Measurements from ENCODE around the gene FOXF1. TPM values are rescaled to one million over a fixed set of nuclear protein-coding genes. Genes with fewer than 3 reads are reported as not detected.

FOXF1 gene
- total and polyA plus RNA-seq, 3 donors from 2014 or later: 0.91 to 2.8 (median 2.0) TPM

- WGBS, 2 donors: 88 to 89% methylated on average over 18 of the region's 18 CpGs
- no peaks in the 10 kb centered on the region for H3K9me3 ChIP-seq
- intact Hi-C loops (cut with DNase I; ENCODE audit: low total_unique reads): no loop called here
- TF ChIP-seq CTCF (IDR thresholded peaks at IDR 0.05) (no peak), POLR2A (IDR thresholded peaks at IDR 0.05) (no peak)
- no peak overlapping the region for H3K4me3 ChIP-seq
- no peaks in the 10 kb centered on the region for H3K4me1 ChIP-seq
- no peaks in the 10 kb centered on the region for H3K36me3 ChIP-seq (ENCODE audit: low read depth, missing control alignments)
- no peak overlapping the region for H3K27ac ChIP-seq
- DNase-seq: no peak
- H3K27me3 ChIP-seq: no peaks in the 10 kb centered on the region
These were observed 24.7 kb downstream of the FOXF1 start for GRCh38 chr16:86534779-86535615.

GRCh38 chr16:86536621-86537020 lies 26.3 kb downstream of the FOXF1 start:
- intact Hi-C loops (cut with DNase I; ENCODE audit: low total_unique reads): no loop called here
- no peak for DNase-seq
- no peaks in the 10 kb centered on the region for H3K9me3 ChIP-seq
- no peaks in the 10 kb centered on the region for H3K36me3 ChIP-seq (ENCODE audit: low read depth, missing control alignments)
- H3K27ac ChIP-seq: no peak overlapping the region
- H3K27me3 ChIP-seq: no peaks in the 10 kb centered on the region
- no peaks in the 10 kb centered on the region for H3K4me1 ChIP-seq
- 91 to 96% methylated on average over 16 to 17 of the region's 17 CpGs for WGBS, 2 donors
- H3K4me3 ChIP-seq: no peak overlapping the region
- TF ChIP-seq POLR2A (IDR thresholded peaks at IDR 0.05) (no peak), CTCF (IDR thresholded peaks at IDR 0.05) (no peak)

- Histone ChIP-seq H3K4me3 (no peak overlapping the region), H3K27me3 (no peaks in the 10 kb centered on the region), H3K27ac (no peak overlapping the region), H3K9me3 (no peaks in the 10 kb centered on the region), H3K36me3 (ENCODE audit: low read depth, missing control alignments) (no peaks in the 10 kb centered on the region), H3K4me1 (no peaks in the 10 kb centered on the region)
- whole genome bisulfite sequencing, 2 donors: 95 to 96% methylated on average over 4 of the region's 4 CpGs
- intact Hi-C loops (cut with DNase I; ENCODE audit: low total_unique reads): no loop called here
- TF ChIP-seq POLR2A (IDR thresholded peaks at IDR 0.05) (no peak), CTCF (IDR thresholded peaks at IDR 0.05) (no peak)
- DNase-seq: no peak
These were observed 27.2 kb downstream of the FOXF1 start for GRCh38 chr16:86537486-86537885.

- intact Hi-C loops (cut with DNase I; ENCODE audit: low total_unique reads): no loop called here
- no peak overlapping the region for H3K4me3 ChIP-seq
- DNase-seq: no peak
- H3K4me1 ChIP-seq: no peaks in the 10 kb centered on the region
- no peaks in the 10 kb centered on the region for H3K36me3 ChIP-seq (ENCODE audit: low read depth, missing control alignments)
- TF ChIP-seq POLR2A (IDR thresholded peaks at IDR 0.05) (no peak), CTCF (IDR thresholded peaks at IDR 0.05) (no peak)
- no peaks in the 10 kb centered on the region for H3K9me3 ChIP-seq
- H3K27me3 ChIP-seq: no peaks in the 10 kb centered on the region
- 89 to 91% methylated on average over 15 to 17 of the region's 17 CpGs for WGBS, 2 donors
- H3K27ac ChIP-seq: no peak overlapping the region
These were observed 28.0 kb downstream of the FOXF1 start for GRCh38 chr16:86538196-86538780.

Data from testis (tissue), 3 donors.